H7 (cell line): ENCODE data around the gene NGRN. TPM values are rescaled to one million over a fixed set of nuclear protein-coding genes. Genes with fewer than 3 reads are reported as not detected.

ENCODE experiments used
- DNase-seq: peaks from one replicate; pipeline ENCODE4 v3.0.0; 2012
- H3K27me3 ChIP-seq: 2 replicates; pipeline ENCODE4 v1.6.0; 2011; ENCODE audit warnings: mild to moderate bottlenecking, low read length; ENCODE audit not compliant: control insufficient read depth, insufficient read depth
- H3K36me3 ChIP-seq: replicated peaks from 2 replicates; pipeline ENCODE4 v1.5.1; 2011; ENCODE audit warnings: low read length; ENCODE audit not compliant: control insufficient read depth, insufficient read depth
- H3K4me3 ChIP-seq: 2 replicates; pipeline ENCODE4 v1.5.1; 2011; ENCODE audit warnings: low read depth, mild to moderate bottlenecking, control low read depth, low read length, moderate library complexity; ENCODE audit not compliant: insufficient read depth
- total RNA-seq: library from RNA; depleted of rRNA; stranded (reverse); fragments of >200 nt; shearing (Covaris generic); gene quantifications from 2 replicates; pipeline ENCODE4 v1.2.3, GENCODE V29; 2014

Gene NGRN
- total RNA-seq, 1 experiment from 2014 or later, result 72.9 TPM

GRCh38 chr15:90230610-90231009 is 34.9 kb upstream of the NGRN start:
- Histone ChIP-seq H3K36me3 (peaks cover 17% of the 10 kb centered on the region), H3K27me3 (no peaks in the 10 kb centered on the region), H3K4me3 (no peak overlapping the region)
- peak; percentile 30 for DNase-seq

GRCh38 chr15:90231028-90232017 is 34.1 kb upstream of the NGRN start:
- Histone ChIP-seq H3K27me3 (no peaks in the 10 kb centered on the region), H3K36me3 (peaks cover 13% of the 10 kb centered on the region), H3K4me3 (no peak overlapping the region)
- peak; percentile 30 for DNase-seq

GRCh38 chr15:90232196-90232595 is 33.3 kb upstream of the NGRN start:
- Histone ChIP-seq H3K36me3 (peaks cover 13% of the 10 kb centered on the region), H3K4me3 (no peak overlapping the region), H3K27me3 (no peaks in the 10 kb centered on the region)
- peak; percentile 25 for DNase-seq

GRCh38 chr15:90232941-90233386 is 32.5 kb upstream of the NGRN start:
- Histone ChIP-seq H3K27me3 (no peaks in the 10 kb centered on the region), H3K36me3 (peaks cover 8% of the 10 kb centered on the region), H3K4me3 (peak overlapping the region; percentile 85)
- no peak for DNase-seq

- DNase-seq, result peak; percentile 100
- H3K4me3 ChIP-seq, result peak within 1 kb of the TSS; percentile 85
- H3K27me3 ChIP-seq, result no peaks in the 10 kb centered on the region
- peaks cover 4% of the 10 kb centered on the region for H3K36me3 ChIP-seq
These were observed 31.9 kb upstream of the NGRN start, which contains the start of gene CIB1 for GRCh38 chr15:90233387-90234095. Gene CIB1, minus strand, starts transcription at chr15:90233941. Its CDS starts 56 bp downstream, at chr15:90233885.

GRCh38 chr15:90234096-90234988 is 31.1 kb upstream of the NGRN start, which contains the start of gene GDPGP1:
Gene GDPGP1, plus strand, starts transcription at chr15:90234209. Its CDS starts 6,700 bp downstream, at chr15:90240909.
- DNase-seq, result no peak
- peaks cover 1% of the 10 kb centered on the region for H3K36me3 ChIP-seq
- H3K27me3 ChIP-seq, result no peaks in the 10 kb centered on the region
- H3K4me3 ChIP-seq, result peak within 1 kb of the TSS; percentile 85

- Histone ChIP-seq H3K27me3 (no peaks in the 10 kb centered on the region), H3K36me3 (no peaks in the 10 kb centered on the region; the same call in none of the 2 replicates), H3K4me3 (no peak overlapping the region)
- no peak for DNase-seq
These were observed 26.1 kb upstream of the NGRN start for GRCh38 chr15:90239371-90239770.

- H3K36me3 ChIP-seq, result no peaks in the 10 kb centered on the region; the same call in none of the 2 replicates
- no peaks in the 10 kb centered on the region for H3K27me3 ChIP-seq
- no peak for DNase-seq
- H3K4me3 ChIP-seq, result no peak overlapping the region
These were observed 24.6 kb upstream of the NGRN start for GRCh38 chr15:90240856-90241255.

- no peak overlapping the region for H3K4me3 ChIP-seq
- no peaks in the 10 kb centered on the region; the same call in none of the 2 replicates for H3K36me3 ChIP-seq
- peak; percentile 27 for DNase-seq
- H3K27me3 ChIP-seq, result no peaks in the 10 kb centered on the region
These were observed 23.9 kb upstream of the NGRN start for GRCh38 chr15:90241343-90242192.

GRCh38 chr15:90243943-90244639 is 21.4 kb upstream of the NGRN start:
- Histone ChIP-seq H3K4me3 (no peak overlapping the region), H3K36me3 (no peaks in the 10 kb centered on the region), H3K27me3 (no peaks in the 10 kb centered on the region)
- DNase-seq, result no peak

GRCh38 chr15:90248789-90249202 is 16.7 kb upstream of the NGRN start:
- DNase-seq, result no peak
- Histone ChIP-seq H3K36me3 (no peaks in the 10 kb centered on the region), H3K4me3 (no peak overlapping the region), H3K27me3 (peaks cover 4% of the 10 kb centered on the region; the same call in 1 of the 2 replicates)

GRCh38 chr15:90249203-90249863 is 16.1 kb upstream of the NGRN start, which contains the start of gene TTLL13:
Gene TTLL13, plus strand, starts transcription at chr15:90249556. Its CDS starts 1,075 bp downstream, at chr15:90250631.
- DNase-seq, result peak; percentile 98
- no peaks in the 10 kb centered on the region for H3K36me3 ChIP-seq
- peak within 1 kb of the TSS; percentile 48 for H3K4me3 ChIP-seq
- H3K27me3 ChIP-seq, result peaks cover 4% of the 10 kb centered on the region; the same call in 1 of the 2 replicates
